Measurements from ENCODE around the gene BLVRA. TPM values are rescaled to one million over a fixed set of nuclear protein-coding genes. Genes with fewer than 3 reads are reported as not detected.

The BLVRA gene
- total and polyA plus RNA-seq, 2 donors (not counting 1 experiment from before 2014, with no cell fraction given) = 72.8 to 108 TPM

DNA sequence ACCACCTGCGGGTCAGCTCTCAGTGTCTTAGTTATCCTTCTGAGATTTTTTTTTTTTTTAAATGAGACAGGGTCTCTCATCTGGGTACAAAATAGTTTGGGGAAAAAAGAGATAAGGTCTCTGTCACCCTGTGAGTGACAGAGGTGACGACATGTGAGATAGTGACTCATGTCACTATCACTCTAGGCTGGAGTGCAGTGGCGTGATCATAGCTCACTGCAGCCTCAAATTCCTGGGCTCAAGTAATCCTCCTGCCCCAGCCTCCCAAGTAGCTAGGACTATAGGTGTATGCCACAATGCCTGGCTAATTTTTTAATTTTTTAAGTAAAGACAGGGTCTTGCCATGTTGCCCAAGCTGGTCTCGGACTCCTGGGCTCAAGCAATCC, 10.4 kb downstream of the BLVRA start:
- no peaks in the 10 kb centered on the region for H3K9me3 ChIP-seq (ENCODE audit: control insufficient read depth, insufficient read depth, low read depth, low read length)
- no peak overlapping the region for H3K9ac ChIP-seq (ENCODE audit: insufficient read depth, low read length)
- DNase-seq (ENCODE audit: low read depth in 2 of 2) = no peak
- peaks cover 2% of the 10 kb centered on the region for H3K36me3 ChIP-seq (ENCODE audit: control insufficient read depth, insufficient read depth, low read length)
- H3K27ac ChIP-seq (ENCODE audit: insufficient read depth, low read length) = no peak overlapping the region
- H3K4me3 ChIP-seq (replicated peaks in 1 of 4; ENCODE audit: control extremely low read depth in 1 of 4, insufficient read depth in 1 of 4, low read depth in 3 of 4, low read length in 4 of 4) = no peak overlapping the region
- H3K4me2 ChIP-seq (ENCODE audit: extremely low read depth, insufficient read depth, low read length) = no peak overlapping the region
- no peak overlapping the region for H2AFZ ChIP-seq (ENCODE audit: low read length)
- no peaks in the 10 kb centered on the region for H4K20me1 ChIP-seq (ENCODE audit: control insufficient read depth, extremely low read depth, insufficient read depth, low read length)
- no peaks in the 10 kb centered on the region for H3K27me3 ChIP-seq (ENCODE audit: control insufficient read depth, insufficient read depth, low read length)
- H3K79me2 ChIP-seq (ENCODE audit: control insufficient read depth, insufficient read depth, low read length) = peaks cover 2% of the 10 kb centered on the region
- TF ChIP-seq EZH2 (IDR thresholded peaks at IDR 0.05; ENCODE audit: low read length, missing control alignments) = no peak
- TF ChIP-seq, protein P1, sequence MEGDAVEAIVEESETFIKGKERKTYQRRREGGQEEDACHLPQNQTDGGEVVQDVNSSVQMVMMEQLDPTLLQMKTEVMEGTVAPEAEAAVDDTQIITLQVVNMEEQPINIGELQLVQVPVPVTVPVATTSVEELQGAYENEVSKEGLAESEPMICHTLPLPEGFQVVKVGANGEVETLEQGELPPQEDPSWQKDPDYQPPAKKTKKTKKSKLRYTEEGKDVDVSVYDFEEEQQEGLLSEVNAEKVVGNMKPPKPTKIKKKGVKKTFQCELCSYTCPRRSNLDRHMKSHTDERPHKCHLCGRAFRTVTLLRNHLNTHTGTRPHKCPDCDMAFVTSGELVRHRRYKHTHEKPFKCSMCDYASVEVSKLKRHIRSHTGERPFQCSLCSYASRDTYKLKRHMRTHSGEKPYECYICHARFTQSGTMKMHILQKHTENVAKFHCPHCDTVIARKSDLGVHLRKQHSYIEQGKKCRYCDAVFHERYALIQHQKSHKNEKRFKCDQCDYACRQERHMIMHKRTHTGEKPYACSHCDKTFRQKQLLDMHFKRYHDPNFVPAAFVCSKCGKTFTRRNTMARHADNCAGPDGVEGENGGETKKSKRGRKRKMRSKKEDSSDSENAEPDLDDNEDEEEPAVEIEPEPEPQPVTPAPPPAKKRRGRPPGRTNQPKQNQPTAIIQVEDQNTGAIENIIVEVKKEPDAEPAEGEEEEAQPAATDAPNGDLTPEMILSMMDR (conservative IDR thresholded peaks at IDR 0.05 in 1 of 2, IDR thresholded peaks at IDR 0.05 in 1 of 2; ENCODE audit: low read depth in 1 of 2, low read length in 2 of 2) = no peak
- peaks cover 8% of the 10 kb centered on the region for H3K4me1 ChIP-seq (ENCODE audit: control insufficient read depth, extremely low read depth, insufficient read depth, low read length)

DNA sequence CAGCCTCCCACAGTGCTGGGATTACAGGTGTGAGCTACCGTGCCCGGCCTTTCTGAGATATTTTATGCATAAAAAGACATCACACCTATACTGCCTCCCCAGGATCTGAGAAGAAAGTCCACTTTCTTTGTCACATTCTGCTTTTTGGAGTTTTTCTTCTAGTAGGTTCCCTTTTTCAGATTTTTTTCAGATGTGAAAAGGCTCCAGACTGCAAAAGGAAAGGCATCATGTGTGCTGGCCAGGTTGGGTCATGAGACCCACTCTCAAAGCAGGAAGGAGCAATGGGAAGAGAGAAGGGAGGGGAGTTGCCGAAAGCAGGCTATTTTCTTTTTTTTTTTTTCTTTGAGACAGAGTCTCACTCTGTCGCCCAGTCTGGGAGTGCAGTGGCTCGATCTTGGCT, 10.8 kb downstream of the BLVRA start:
- no peak overlapping the region for H3K4me2 ChIP-seq (ENCODE audit: extremely low read depth, insufficient read depth, low read length)
- no peak for TF ChIP-seq EZH2 (IDR thresholded peaks at IDR 0.05; ENCODE audit: low read length, missing control alignments)
- TF ChIP-seq, protein P1 (conservative IDR thresholded peaks at IDR 0.05 in 1 of 2, IDR thresholded peaks at IDR 0.05 in 1 of 2; ENCODE audit: low read depth in 1 of 2, low read length in 2 of 2) = no peak
- DNase-seq (ENCODE audit: low read depth in 2 of 2) = no peak
- H3K9me3 ChIP-seq (ENCODE audit: control insufficient read depth, insufficient read depth, low read depth, low read length) = no peaks in the 10 kb centered on the region
- no peak overlapping the region for H3K9ac ChIP-seq (ENCODE audit: insufficient read depth, low read length)
- H3K4me1 ChIP-seq (ENCODE audit: control insufficient read depth, extremely low read depth, insufficient read depth, low read length) = peaks cover 8% of the 10 kb centered on the region
- no peak overlapping the region for H2AFZ ChIP-seq (ENCODE audit: low read length)
- peaks cover 2% of the 10 kb centered on the region for H3K36me3 ChIP-seq (ENCODE audit: control insufficient read depth, insufficient read depth, low read length)
- H3K27ac ChIP-seq (ENCODE audit: insufficient read depth, low read length) = no peak overlapping the region
- H4K20me1 ChIP-seq (ENCODE audit: control insufficient read depth, extremely low read depth, insufficient read depth, low read length) = no peaks in the 10 kb centered on the region
- H3K4me3 ChIP-seq (replicated peaks in 1 of 4; ENCODE audit: control extremely low read depth in 1 of 4, insufficient read depth in 1 of 4, low read depth in 3 of 4, low read length in 4 of 4) = no peak overlapping the region
- peaks cover 2% of the 10 kb centered on the region for H3K79me2 ChIP-seq (ENCODE audit: control insufficient read depth, insufficient read depth, low read length)
- no peaks in the 10 kb centered on the region for H3K27me3 ChIP-seq (ENCODE audit: control insufficient read depth, insufficient read depth, low read length)

DNA sequence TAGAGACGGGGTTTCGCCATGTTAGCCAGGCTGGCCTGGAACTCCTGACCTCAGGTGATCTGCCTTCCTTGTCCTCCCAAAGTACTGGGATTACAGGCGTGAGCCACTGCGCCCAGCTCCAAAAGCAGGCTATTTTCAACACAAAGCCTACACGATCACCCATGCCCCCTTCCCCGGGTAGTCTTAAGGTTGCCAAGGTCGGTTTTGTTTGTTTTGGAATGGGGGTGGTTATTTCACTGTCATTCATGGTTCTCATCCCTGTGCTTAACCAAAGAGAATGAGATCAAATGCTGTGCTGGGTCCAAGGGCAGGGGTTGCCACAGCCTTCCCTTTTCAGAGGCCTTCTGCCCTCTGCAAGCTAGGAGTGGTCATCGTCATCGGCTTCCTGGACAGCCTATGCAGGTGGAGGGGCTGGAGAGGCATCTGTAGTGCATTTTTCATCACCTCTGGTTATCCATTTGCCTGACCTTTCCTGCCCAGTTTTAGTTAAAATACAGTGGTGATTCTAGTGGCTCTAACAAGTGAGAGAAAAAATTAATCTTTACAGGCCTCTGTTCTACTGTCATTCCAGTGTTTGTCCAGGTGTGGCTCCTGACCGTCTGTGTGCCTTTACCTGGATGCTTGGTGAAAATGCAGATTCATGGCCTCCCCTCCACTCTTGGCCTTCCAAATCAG, 11.4 kb downstream of the BLVRA start:
- no peak overlapping the region for H3K4me3 ChIP-seq (replicated peaks in 1 of 4; ENCODE audit: control extremely low read depth in 1 of 4, insufficient read depth in 1 of 4, low read depth in 3 of 4, low read length in 4 of 4)
- no peaks in the 10 kb centered on the region for H3K27me3 ChIP-seq (ENCODE audit: control insufficient read depth, insufficient read depth, low read length)
- no peak overlapping the region for H3K27ac ChIP-seq (ENCODE audit: insufficient read depth, low read length)
- H3K9me3 ChIP-seq (ENCODE audit: control insufficient read depth, insufficient read depth, low read depth, low read length) = no peaks in the 10 kb centered on the region
- no peak overlapping the region for H2AFZ ChIP-seq (ENCODE audit: low read length)
- no peak overlapping the region for H3K4me2 ChIP-seq (ENCODE audit: extremely low read depth, insufficient read depth, low read length)
- TF ChIP-seq, protein P1 (conservative IDR thresholded peaks at IDR 0.05 in 1 of 2, IDR thresholded peaks at IDR 0.05 in 1 of 2; ENCODE audit: low read depth in 1 of 2, low read length in 2 of 2) = no peak
- TF ChIP-seq EZH2 (IDR thresholded peaks at IDR 0.05; ENCODE audit: low read length, missing control alignments) = no peak
- no peak for DNase-seq (ENCODE audit: low read depth in 2 of 2)
- H3K9ac ChIP-seq (ENCODE audit: insufficient read depth, low read length) = no peak overlapping the region
- no peaks in the 10 kb centered on the region for H4K20me1 ChIP-seq (ENCODE audit: control insufficient read depth, extremely low read depth, insufficient read depth, low read length)
- H3K36me3 ChIP-seq (ENCODE audit: control insufficient read depth, insufficient read depth, low read length) = peaks cover 2% of the 10 kb centered on the region
- H3K79me2 ChIP-seq (ENCODE audit: control insufficient read depth, insufficient read depth, low read length) = no peaks in the 10 kb centered on the region
- peaks cover 1% of the 10 kb centered on the region for H3K4me1 ChIP-seq (ENCODE audit: control insufficient read depth, extremely low read depth, insufficient read depth, low read length)
